ENCODE measurements around the gene G6PC2. TPM values are rescaled to one million over a fixed set of nuclear protein-coding genes. Genes with fewer than 3 reads are reported as not detected.

The G6PC2 gene, protein sequence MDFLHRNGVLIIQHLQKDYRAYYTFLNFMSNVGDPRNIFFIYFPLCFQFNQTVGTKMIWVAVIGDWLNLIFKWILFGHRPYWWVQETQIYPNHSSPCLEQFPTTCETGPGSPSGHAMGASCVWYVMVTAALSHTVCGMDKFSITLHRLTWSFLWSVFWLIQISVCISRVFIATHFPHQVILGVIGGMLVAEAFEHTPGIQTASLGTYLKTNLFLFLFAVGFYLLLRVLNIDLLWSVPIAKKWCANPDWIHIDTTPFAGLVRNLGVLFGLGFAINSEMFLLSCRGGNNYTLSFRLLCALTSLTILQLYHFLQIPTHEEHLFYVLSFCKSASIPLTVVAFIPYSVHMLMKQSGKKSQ
- not detected for total RNA-seq
- long read RNA-seq: 0 reads

- 66% methylated on average over 5 of the region's 5 CpGs for WGBS (ENCODE audit: insufficient coverage, low coverage, low lambda C conversion rate, missing lambda C conversion rate)
- intact Hi-C loops (cut with DNase I): no loop called here
- H3K27me3 ChIP-seq: no peaks in the 10 kb centered on the region
- no peak within 1 kb of the TSS for H3K4me3 ChIP-seq
- H3K4me1 ChIP-seq: no peaks in the 10 kb centered on the region
- H3K36me3 ChIP-seq: no peaks in the 10 kb centered on the region
- TF ChIP-seq, protein P1, sequence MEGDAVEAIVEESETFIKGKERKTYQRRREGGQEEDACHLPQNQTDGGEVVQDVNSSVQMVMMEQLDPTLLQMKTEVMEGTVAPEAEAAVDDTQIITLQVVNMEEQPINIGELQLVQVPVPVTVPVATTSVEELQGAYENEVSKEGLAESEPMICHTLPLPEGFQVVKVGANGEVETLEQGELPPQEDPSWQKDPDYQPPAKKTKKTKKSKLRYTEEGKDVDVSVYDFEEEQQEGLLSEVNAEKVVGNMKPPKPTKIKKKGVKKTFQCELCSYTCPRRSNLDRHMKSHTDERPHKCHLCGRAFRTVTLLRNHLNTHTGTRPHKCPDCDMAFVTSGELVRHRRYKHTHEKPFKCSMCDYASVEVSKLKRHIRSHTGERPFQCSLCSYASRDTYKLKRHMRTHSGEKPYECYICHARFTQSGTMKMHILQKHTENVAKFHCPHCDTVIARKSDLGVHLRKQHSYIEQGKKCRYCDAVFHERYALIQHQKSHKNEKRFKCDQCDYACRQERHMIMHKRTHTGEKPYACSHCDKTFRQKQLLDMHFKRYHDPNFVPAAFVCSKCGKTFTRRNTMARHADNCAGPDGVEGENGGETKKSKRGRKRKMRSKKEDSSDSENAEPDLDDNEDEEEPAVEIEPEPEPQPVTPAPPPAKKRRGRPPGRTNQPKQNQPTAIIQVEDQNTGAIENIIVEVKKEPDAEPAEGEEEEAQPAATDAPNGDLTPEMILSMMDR (IDR thresholded peaks at IDR 0.05): no peak
- no peak for TF ChIP-seq POLR2A (IDR thresholded peaks at IDR 0.05)
- DNase-seq (no peak), ATAC-seq (no peak)
- H3K27ac ChIP-seq: no peak within 1 kb of the TSS
- no peaks in the 10 kb centered on the region for H3K9me3 ChIP-seq
Measured at GRCh38 chr2:168901003-168901402, at the start of gene G6PC2. Gene G6PC2, plus strand, starts transcription at chr2:168901291. Its CDS starts 41 bp downstream, at chr2:168901332.

- peak in 1 of 4 donors; percentile 34 for ATAC-seq
- no peaks in the 10 kb centered on the region for H3K36me3 ChIP-seq
Measured at GRCh38 chr2:168851674-168852320, 49.3 kb upstream of the G6PC2 start.

GRCh38 chr2:168852481-168852880, 48.6 kb upstream of the G6PC2 start:
- ATAC-seq (no peak), DNase-seq (no peak)
- intact Hi-C loops (cut with DNase I): no loop called here
- Histone ChIP-seq H3K9me3 (no peaks in the 10 kb centered on the region), H3K27me3 (no peaks in the 10 kb centered on the region), H3K4me3 (no peak overlapping the region), H3K4me1 (peaks cover 0 to 10% (median 0%) of the 10 kb centered on the region in 4 donors), H3K27ac (no peak overlapping the region), H3K36me3 (no peaks in the 10 kb centered on the region)
- TF ChIP-seq, protein P1 (IDR thresholded peaks at IDR 0.05): no peak
- TF ChIP-seq POLR2A (IDR thresholded peaks at IDR 0.05): no peak
- 25% methylated on average over 3 of the region's 3 CpGs for WGBS (ENCODE audit: insufficient coverage, low coverage, low lambda C conversion rate, missing lambda C conversion rate)

More at GRCh38 chr2:168851674-168852320, 49.3 kb upstream of the G6PC2 start:
- Histone ChIP-seq H3K4me1 (peaks cover 0 to 10% (median 0%) of the 10 kb centered on the region in 4 donors), H3K9me3 (no peaks in the 10 kb centered on the region), H3K27me3 (no peaks in the 10 kb centered on the region), H3K27ac (no peak overlapping the region), H3K4me3 (no peak overlapping the region)
- 77% methylated on average over 3 of the region's 5 CpGs for WGBS (ENCODE audit: insufficient coverage, low coverage, low lambda C conversion rate, missing lambda C conversion rate)
- no peak for TF ChIP-seq POLR2A (IDR thresholded peaks at IDR 0.05)
- TF ChIP-seq, protein P1 (IDR thresholded peaks at IDR 0.05): no peak
- peak in 1 of 3 donors; percentile 60 for DNase-seq
- intact Hi-C loops (cut with DNase I): no loop called here

DNA sequence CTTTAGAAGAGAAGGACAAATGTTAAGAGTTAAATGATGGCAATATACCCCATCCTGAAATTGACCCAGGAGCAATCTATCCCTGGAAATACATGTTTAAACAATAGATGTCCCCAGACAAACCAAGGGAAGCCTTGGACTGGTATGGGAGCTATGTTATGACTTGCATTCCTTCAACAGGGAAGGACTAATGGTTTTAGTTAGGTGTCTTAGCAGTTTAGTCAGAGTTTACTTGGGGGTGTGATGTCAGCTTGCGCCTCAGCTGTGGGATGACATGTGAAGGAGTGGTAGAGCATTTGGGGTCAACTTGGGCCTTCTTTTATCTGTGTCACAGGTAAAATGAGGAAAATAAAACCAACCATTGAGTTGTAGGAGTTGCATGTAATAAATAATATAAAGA, 47.6 kb upstream of the G6PC2 start:
- 100% methylated on average over 1 of the region's 1 CpG for WGBS (ENCODE audit: insufficient coverage, low coverage, low lambda C conversion rate, missing lambda C conversion rate)
- intact Hi-C loops (cut with DNase I): no loop called here
- no peaks in the 10 kb centered on the region for H3K9me3 ChIP-seq
- peaks cover 0 to 10% (median 0%) of the 10 kb centered on the region in 4 donors for H3K4me1 ChIP-seq
- H3K36me3 ChIP-seq: no peaks in the 10 kb centered on the region
- no peak for ATAC-seq
- no peaks in the 10 kb centered on the region for H3K27me3 ChIP-seq
- no peak for DNase-seq
- H3K27ac ChIP-seq: no peak overlapping the region
- TF ChIP-seq POLR2A (IDR thresholded peaks at IDR 0.05): no peak
- TF ChIP-seq, protein P1 (IDR thresholded peaks at IDR 0.05): no peak
- no peak overlapping the region for H3K4me3 ChIP-seq

Data from right lobe of liver (tissue), 6 donors.